Astrocyte of the spinal cord (primary cell): ENCODE results near the gene CXCR3.
"Not testable (repeated sequence)": the region's sequence is repeated elsewhere in the genome, so short reads cannot be mapped to it uniquely, and the experiment has no call there.

Experiments
- DNase-seq: peaks from one replicate; pipeline ENCODE4 v3.0.0; 2011; ENCODE audit warnings: low read depth, low spot score
- H3K4me3 ChIP-seq: 2 replicates; pipeline ENCODE4 v1.5.1; 2011; ENCODE audit warnings: low read depth, mild to moderate bottlenecking, low read length, moderate library complexity
- in situ Hi-C: cut with HindIII; loops from 2 replicates; pipeline ENCODE4 v1.10.0; 2017; ENCODE audit warnings: low sequenced_read_pairs
- TF ChIP-seq, protein P1 (sequence below): IDR thresholded peaks from 2 replicates; pipeline ENCODE4 v1.5.1; 2012; ENCODE audit warnings: low read depth, mild to moderate bottlenecking, low read length, inconsistent platforms

Gene CXCR3

DNA sequence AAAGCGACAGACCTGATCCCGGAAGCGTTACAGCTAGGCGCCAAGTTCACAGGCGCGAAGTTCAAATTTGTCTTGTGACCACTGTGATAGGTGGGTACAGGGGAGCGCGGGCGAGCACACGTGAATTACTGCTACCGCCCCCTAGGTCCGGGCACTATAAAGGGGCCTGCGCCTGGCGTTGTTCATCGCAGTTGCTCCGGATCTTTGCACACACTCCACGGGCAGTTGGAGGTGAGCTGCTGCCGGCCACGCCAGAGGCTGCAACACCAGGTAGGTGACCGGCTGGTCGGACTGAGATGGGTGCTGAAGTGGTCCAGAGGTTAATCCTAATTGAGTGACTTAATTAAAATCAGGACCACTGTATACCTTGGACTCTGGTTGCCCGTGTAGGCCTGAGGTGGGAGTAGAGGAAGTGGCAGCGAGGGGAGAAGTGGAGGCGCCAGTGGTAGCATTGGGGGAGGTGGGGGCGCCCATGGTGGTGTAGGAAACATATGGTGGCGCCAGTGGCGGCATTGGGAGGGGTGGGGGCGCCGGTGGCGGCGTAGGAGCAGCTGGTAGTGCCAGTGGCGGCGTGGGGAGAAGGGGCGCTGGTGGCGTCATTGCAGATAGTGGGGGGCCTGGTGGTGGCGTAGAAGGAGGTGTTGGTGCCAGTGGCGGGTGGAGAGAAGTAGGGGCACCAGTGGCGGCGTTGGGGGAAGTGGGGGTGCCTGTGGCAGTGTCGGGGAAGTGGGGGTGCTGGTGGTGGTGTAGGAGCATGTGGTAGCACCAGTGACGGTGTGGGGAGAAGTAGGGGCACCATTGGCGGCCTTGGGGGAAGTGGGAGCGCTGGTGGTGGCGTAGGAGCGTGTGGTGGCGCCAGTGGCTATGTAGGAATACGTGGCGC is 39.8 kb downstream of the CXCR3 start, which contains the start of gene GCNA:
GCNA (plus strand) TSS at position 185 of the 883 bp plus-strand sequence. CDS start 2,385 bp downstream, outside the sequence.
- H3K4me3 ChIP-seq: no peak within 1 kb of the TSS
- DNase-seq: no peak
- in situ Hi-C loops: no loop called here
- TF ChIP-seq, protein P1, sequence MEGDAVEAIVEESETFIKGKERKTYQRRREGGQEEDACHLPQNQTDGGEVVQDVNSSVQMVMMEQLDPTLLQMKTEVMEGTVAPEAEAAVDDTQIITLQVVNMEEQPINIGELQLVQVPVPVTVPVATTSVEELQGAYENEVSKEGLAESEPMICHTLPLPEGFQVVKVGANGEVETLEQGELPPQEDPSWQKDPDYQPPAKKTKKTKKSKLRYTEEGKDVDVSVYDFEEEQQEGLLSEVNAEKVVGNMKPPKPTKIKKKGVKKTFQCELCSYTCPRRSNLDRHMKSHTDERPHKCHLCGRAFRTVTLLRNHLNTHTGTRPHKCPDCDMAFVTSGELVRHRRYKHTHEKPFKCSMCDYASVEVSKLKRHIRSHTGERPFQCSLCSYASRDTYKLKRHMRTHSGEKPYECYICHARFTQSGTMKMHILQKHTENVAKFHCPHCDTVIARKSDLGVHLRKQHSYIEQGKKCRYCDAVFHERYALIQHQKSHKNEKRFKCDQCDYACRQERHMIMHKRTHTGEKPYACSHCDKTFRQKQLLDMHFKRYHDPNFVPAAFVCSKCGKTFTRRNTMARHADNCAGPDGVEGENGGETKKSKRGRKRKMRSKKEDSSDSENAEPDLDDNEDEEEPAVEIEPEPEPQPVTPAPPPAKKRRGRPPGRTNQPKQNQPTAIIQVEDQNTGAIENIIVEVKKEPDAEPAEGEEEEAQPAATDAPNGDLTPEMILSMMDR: no peak

DNA sequence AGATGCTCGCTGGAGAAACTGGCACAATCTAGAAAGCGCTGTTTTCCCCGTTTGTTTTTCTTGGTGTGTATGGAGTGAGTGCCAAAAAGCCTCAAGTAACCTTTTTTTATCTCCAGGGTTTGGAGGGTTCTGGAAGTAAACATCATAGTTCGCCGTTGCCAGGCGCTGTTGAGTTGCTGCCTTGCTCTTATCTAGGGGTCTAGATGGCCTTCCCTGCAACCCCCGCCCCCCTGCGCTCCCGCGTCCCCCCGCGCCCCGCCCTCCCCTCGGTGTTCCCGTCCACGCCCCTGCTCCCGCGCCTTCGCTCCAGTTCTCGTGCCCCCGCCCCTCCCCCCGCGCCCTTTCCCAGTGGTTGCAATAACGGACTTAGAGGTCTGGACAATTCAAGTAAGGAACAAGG is 40.6 kb downstream of the CXCR3 start:
- TF ChIP-seq, protein P1: no peak
- in situ Hi-C loops: no loop called here

DNA sequence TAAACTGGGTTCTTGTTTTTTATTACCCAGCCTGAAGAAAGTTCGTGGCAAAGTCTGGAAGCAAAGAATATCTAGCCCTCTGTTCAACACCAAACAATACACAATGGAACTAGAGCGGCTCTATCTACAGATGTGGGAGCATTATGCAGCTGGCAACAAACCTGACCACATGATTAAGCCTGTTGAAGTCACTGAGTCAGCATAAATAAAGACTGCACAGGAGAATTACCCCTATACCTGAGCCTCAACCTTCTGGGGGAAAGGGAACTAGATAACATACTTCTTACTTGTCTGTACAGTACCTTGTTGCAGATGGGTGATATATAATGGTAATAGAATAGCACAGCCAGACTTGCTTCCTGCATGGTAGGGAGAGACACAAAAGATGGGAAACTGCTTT is 44.7 kb downstream of the CXCR3 start:
- in situ Hi-C loops: no loop called here
- DNase-seq: no peak
- TF ChIP-seq, protein P1: no peak
- no peak overlapping the region for H3K4me3 ChIP-seq

More for the DNA sequence above, 40.6 kb downstream of the CXCR3 start:
- DNase-seq: no peak
- no peak overlapping the region for H3K4me3 ChIP-seq

DNA sequence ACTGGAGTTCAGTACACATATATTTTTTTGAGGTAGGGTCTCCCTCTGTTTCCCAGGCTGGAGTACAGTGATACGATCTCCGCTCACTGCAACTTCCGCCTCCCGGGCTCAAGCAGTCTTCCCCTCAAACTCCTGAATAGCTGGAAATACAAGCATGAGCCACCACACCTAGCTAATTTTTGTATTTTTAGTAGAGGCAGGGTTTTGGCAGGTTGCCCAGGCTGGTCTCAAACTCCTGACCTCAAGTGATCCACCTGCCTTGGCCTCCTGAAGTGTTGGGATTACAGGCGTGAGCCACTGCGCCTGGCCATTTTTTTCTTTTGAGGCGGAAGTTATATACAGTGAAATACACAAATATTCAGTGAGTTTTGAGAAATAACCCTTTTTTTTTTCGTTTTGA is 46.9 kb downstream of the CXCR3 start:
- DNase-seq, in situ Hi-C loops, H3K4me3 ChIP-seq: not testable (repeated sequence)
